Cardiac muscle cell (in vitro differentiated cells and primary cell): ENCODE measurements around the gene C19orf67. TPM values are rescaled to one million over a fixed set of nuclear protein-coding genes. Genes with fewer than 3 reads are reported as not detected.
"Not testable (repeated sequence)": the region's sequence is repeated elsewhere in the genome, so short reads cannot be mapped to it uniquely, and the experiment has no call there.

Source experiments
- DNase-seq, 2 donors: peaks; one replicate each; pipeline versions ENCODE4 v3.0.0 to v3.0.0-alpha.2; 2010 to 2017; ENCODE audit warnings: low read depth in 1 of 2, low spot score in 1 of 2
- H3K27ac ChIP-seq: fragments of 200-600 bp; sonication (generic); 2 replicates; pipeline ENCODE4 v1.5.1; 2016
- H3K27me3 ChIP-seq: fragments of 200-600 bp; sonication (generic); 2 replicates; pipeline ENCODE4 v1.6.0; 2016; ENCODE audit warnings: control low read depth
- H3K36me3 ChIP-seq: fragments of 200-600 bp; sonication (generic); 2 replicates; pipeline ENCODE4 v1.5.1; 2016; ENCODE audit warnings: control low read depth
- H3K4me1 ChIP-seq: fragments of 200-600 bp; sonication (generic); 2 replicates; pipeline ENCODE4 v1.8.1; 2017; ENCODE audit warnings: low read depth, mild to moderate bottlenecking, mixed run types
- H3K4me3 ChIP-seq: fragments of 200-600 bp; sonication (generic); 2 replicates; pipeline ENCODE4 v1.5.1; 2016; ENCODE audit warnings: mild to moderate bottlenecking
- H3K9me3 ChIP-seq: fragments of 200-600 bp; sonication (generic); 2 replicates; pipeline ENCODE4 v1.5.1; 2017; ENCODE audit warnings: low read depth, mild to moderate bottlenecking, control low read depth
- CTCF ChIP-seq: IDR thresholded peaks from 2 replicates; pipeline ENCODE4 v1.5.1; 2012; ENCODE audit warnings: low read depth, mild to moderate bottlenecking, low read length
- polyA plus RNA-seq: library from polyadenylated mRNA; unstranded; fragments of >200 nt; fragmentation: Nextera tagmentation; extraction: Ambion mirVana; gene quantifications from 2 replicates; pipeline ENCODE4 v1.2.1, GENCODE V29; 2016
- total RNA-seq: library from RNA; depleted of rRNA; stranded (reverse); fragments of >200 nt; gene quantifications from 2 replicates; pipeline ENCODE4 v1.2.3, GENCODE V29; 2016

Gene C19orf67
- total and polyA plus RNA-seq, 2 experiments from 2014 or later, result 7.5 to 14.2 TPM

- no peak for DNase-seq
- H3K36me3 ChIP-seq, result no peaks in the 10 kb centered on the region
- no peaks in the 10 kb centered on the region for H3K4me1 ChIP-seq
- H3K9me3 ChIP-seq, result no peaks in the 10 kb centered on the region
- TF ChIP-seq CTCF, result no peak
- H3K4me3 ChIP-seq, result no peak overlapping the region
- H3K27me3 ChIP-seq, result no peaks in the 10 kb centered on the region
- no peak overlapping the region for H3K27ac ChIP-seq
Observed at GRCh38 chr19:14050512-14050911, 35.1 kb downstream of the C19orf67 start.

- no peak overlapping the region for H3K27ac ChIP-seq
- no peaks in the 10 kb centered on the region for H3K27me3 ChIP-seq
- no peaks in the 10 kb centered on the region for H3K36me3 ChIP-seq
- H3K4me1 ChIP-seq, result no peaks in the 10 kb centered on the region
- peak; percentile 22 to 45 for DNase-seq
- peak; percentile 85 for TF ChIP-seq CTCF
- no peak overlapping the region for H3K4me3 ChIP-seq
- no peaks in the 10 kb centered on the region for H3K9me3 ChIP-seq
Observed at GRCh38 chr19:14048443-14049153, 37.0 kb downstream of the C19orf67 start.

- H3K27me3 ChIP-seq, H3K4me3 ChIP-seq, H3K4me1 ChIP-seq, H3K27ac ChIP-seq, DNase-seq, H3K36me3 ChIP-seq, H3K9me3 ChIP-seq: not testable (repeated sequence)
Observed at GRCh38 chr19:14047866-14048265, 37.7 kb downstream of the C19orf67 start.

- TF ChIP-seq CTCF, result peak; percentile 62
- peak overlapping the region; percentile 17 for H3K27ac ChIP-seq
- not testable (repeated sequence) for H3K4me3 ChIP-seq, H3K4me1 ChIP-seq, H3K9me3 ChIP-seq, H3K36me3 ChIP-seq, H3K27me3 ChIP-seq
- DNase-seq, result peak; percentile 53 to 84
Observed at GRCh38 chr19:14042659-14043608, 42.6 kb downstream of the C19orf67 start.

GRCh38 chr19:14039181-14039580, 46.4 kb downstream of the C19orf67 start:
- no peak for DNase-seq
- H3K27me3 ChIP-seq, result no peaks in the 10 kb centered on the region
- no peaks in the 10 kb centered on the region for H3K9me3 ChIP-seq
- no peak for TF ChIP-seq CTCF
- H3K4me3 ChIP-seq, result no peak overlapping the region
- H3K4me1 ChIP-seq, result no peaks in the 10 kb centered on the region
- no peak overlapping the region for H3K27ac ChIP-seq
- no peaks in the 10 kb centered on the region for H3K36me3 ChIP-seq

GRCh38 chr19:14035706-14036105, 49.9 kb downstream of the C19orf67 start:
- Histone ChIP-seq H3K36me3 (no peaks in the 10 kb centered on the region), H3K27me3 (no peaks in the 10 kb centered on the region), H3K27ac (no peak overlapping the region), H3K4me3 (no peak overlapping the region), H3K4me1 (no peaks in the 10 kb centered on the region), H3K9me3 (no peaks in the 10 kb centered on the region)
- DNase-seq, result no peak
- no peak for TF ChIP-seq CTCF

GRCh38 chr19:14035159-14035558, 50.4 kb downstream of the C19orf67 start:
- H3K4me3 ChIP-seq, H3K27me3 ChIP-seq, DNase-seq, H3K9me3 ChIP-seq, H3K4me1 ChIP-seq, H3K27ac ChIP-seq, H3K36me3 ChIP-seq: not testable (repeated sequence)
